ENCODE data around the gene PSMB4.

PSMB4 gene

GRCh38 chr1:151405187-151405951, 6.0 kb downstream of the PSMB4 start:
- H3K4me3 ChIP-seq (ENCODE audit: low read depth, low read length), result no peak overlapping the region
- DNase-seq (ENCODE audit: low read depth), result no peak
- no peak for TF ChIP-seq CTCF (IDR thresholded peaks at IDR 0.05; ENCODE audit: low read depth, low read length, missing control alignments)

GRCh38 chr1:151406176-151406575, 6.8 kb downstream of the PSMB4 start:
- no peak for TF ChIP-seq CTCF (IDR thresholded peaks at IDR 0.05; ENCODE audit: low read depth, low read length, missing control alignments)
- DNase-seq (ENCODE audit: low read depth), result no peak
- H3K4me3 ChIP-seq (ENCODE audit: low read depth, low read length), result no peak overlapping the region

- DNase-seq (ENCODE audit: low read depth), result no peak
- no peak for TF ChIP-seq CTCF (IDR thresholded peaks at IDR 0.05; ENCODE audit: low read depth, low read length, missing control alignments)
- no peak overlapping the region for H3K4me3 ChIP-seq (ENCODE audit: low read depth, low read length)
Observed at GRCh38 chr1:151407304-151407703, 7.9 kb downstream of the PSMB4 start.

GRCh38 chr1:151408891-151409290, 9.5 kb downstream of the PSMB4 start:
- no peak overlapping the region for H3K4me3 ChIP-seq (ENCODE audit: low read depth, low read length)
- no peak for TF ChIP-seq CTCF (IDR thresholded peaks at IDR 0.05; ENCODE audit: low read depth, low read length, missing control alignments)
- no peak for DNase-seq (ENCODE audit: low read depth)

GRCh38 chr1:151411884-151412283, 12.5 kb downstream of the PSMB4 start:
- TF ChIP-seq CTCF (IDR thresholded peaks at IDR 0.05; ENCODE audit: low read depth, low read length, missing control alignments), result no peak
- no peak for DNase-seq (ENCODE audit: low read depth)
- H3K4me3 ChIP-seq (ENCODE audit: low read depth, low read length), result no peak overlapping the region

GRCh38 chr1:151416231-151416630, 16.9 kb downstream of the PSMB4 start:
- no peak for TF ChIP-seq CTCF (IDR thresholded peaks at IDR 0.05; ENCODE audit: low read depth, low read length, missing control alignments)
- no peak for DNase-seq (ENCODE audit: low read depth)
- no peak overlapping the region for H3K4me3 ChIP-seq (ENCODE audit: low read depth, low read length)

- H3K4me3 ChIP-seq (ENCODE audit: low read depth, low read length), result no peak overlapping the region
- DNase-seq (ENCODE audit: low read depth), result no peak
- no peak for TF ChIP-seq CTCF (IDR thresholded peaks at IDR 0.05; ENCODE audit: low read depth, low read length, missing control alignments)
Observed at GRCh38 chr1:151418081-151418480, 18.7 kb downstream of the PSMB4 start.
